Measurements from ENCODE around the gene OSBPL5. TPM values are rescaled to one million over a fixed set of nuclear protein-coding genes. Genes with fewer than 3 reads are reported as not detected.

Gene OSBPL5
- total and polyA plus RNA-seq, 10 donors, result 5.1 to 91.2 (median 51.0) TPM

- Histone ChIP-seq H3K36me3 (peaks cover 0 to 47% (median 0%) of the 10 kb centered on the region in 6 donors), H3K4me3 (no peak overlapping the region), H3K27ac (peak overlapping the region in 2 of 8 donors; percentile 4 to 18), H3K4me1 (peaks cover 0 to 62% (median 36%) of the 10 kb centered on the region in 6 donors), H3K9me3 (no peaks in the 10 kb centered on the region), H3K27me3 (replicated peaks in 1 of 7) (no peaks in the 10 kb centered on the region)
- no peak for TF ChIP-seq POLR2A (IDR thresholded peaks at IDR 0.05)
- no peak for TF ChIP-seq POLR2AphosphoS5 (IDR thresholded peaks at IDR 0.05)
- no peak for DNase-seq
- 69 to 85% (median 82%) methylated on average over 6 to 10 of the region's 10 CpGs for WGBS, 5 donors
- intact Hi-C loops (cut with DNase I; ENCODE audit: low total_unique reads), result no loop called here
Measured at GRCh38 chr11:3129181-3129590, 35.9 kb downstream of the OSBPL5 start.

DNA sequence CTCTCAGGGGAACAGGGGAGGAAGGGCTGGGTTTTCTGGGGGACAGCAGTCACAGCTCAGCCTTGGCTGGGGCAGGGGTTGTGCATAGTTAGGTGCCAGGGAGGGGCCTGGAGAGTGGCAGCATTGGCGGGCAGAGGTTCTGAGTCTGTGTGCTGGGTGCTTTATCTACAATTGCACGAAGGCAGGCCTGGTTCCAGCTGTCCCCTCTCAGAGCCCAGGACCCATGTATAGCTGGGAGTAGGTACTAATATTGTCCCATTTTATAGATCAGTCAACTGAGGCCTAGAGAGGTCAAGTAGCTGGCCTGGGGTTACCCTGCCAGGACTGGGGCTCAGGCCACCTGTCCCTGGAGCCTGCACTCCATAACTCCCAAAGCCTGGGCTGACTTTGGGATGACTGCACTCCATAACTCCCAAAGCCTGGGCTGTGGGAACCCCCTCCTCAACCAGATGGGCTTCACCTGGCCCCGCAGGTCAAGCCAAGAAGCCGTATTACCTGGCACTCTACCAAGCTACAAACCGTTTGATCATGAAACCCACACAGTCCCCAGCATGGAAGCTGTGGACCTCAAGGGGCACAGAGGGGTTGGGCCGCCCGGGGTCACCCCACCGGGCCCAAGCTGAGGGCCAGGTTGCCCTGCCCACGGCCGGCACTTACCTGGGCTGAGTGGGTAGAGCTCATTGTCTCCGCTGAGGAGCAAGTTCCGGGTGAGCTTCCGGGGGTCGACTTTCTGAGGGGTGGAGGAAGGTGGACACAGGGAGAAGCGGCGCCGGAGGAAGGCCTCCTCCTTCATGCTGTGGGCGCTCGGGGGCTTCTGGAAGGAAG, 36.5 kb downstream of the OSBPL5 start:
- TF ChIP-seq POLR2A (IDR thresholded peaks at IDR 0.05) (no peak), POLR2AphosphoS5 (IDR thresholded peaks at IDR 0.05) (no peak), CTCF (IDR thresholded peaks at IDR 0.05 in 8 of 11, conservative IDR thresholded peaks at IDR 0.05 in 3 of 11) (no peak)

DNA sequence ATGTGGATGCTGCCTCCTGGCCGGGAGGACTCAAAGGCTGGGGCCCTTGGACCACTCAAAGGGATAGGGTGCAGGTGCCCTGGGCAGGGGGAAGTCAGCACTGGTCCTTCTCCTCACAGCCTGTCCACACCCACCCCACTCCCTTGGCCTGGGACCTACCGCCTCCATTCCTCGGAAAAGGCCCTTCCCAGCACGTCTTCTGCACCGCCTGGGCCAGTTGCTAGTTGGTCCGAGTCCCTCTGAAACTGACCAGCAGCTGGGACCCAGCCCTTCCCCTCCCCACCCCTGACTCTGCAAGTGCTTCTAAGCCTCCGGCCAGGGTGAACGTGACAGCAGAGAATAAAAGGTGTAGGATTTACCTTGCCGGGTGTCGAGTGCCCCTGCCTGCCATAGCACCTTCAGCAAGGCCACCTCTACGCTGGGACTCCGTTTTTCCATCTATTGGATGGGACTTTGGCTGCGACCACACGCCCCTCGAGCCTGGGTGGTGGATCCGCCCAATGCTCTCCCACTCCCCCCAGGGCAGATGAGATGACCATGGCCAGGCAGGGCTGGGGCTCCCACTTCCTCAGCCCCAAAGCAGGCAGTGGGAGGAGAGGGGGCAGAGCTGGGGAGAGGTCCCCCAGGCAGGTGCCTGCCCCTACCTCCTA, 37.3 kb downstream of the OSBPL5 start:
- peaks cover 0 to 54% (median under 1%) of the 10 kb centered on the region in 6 donors for H3K36me3 ChIP-seq
- H3K4me3 ChIP-seq, result no peak overlapping the region
- TF ChIP-seq CTCF (IDR thresholded peaks at IDR 0.05 in 8 of 11, conservative IDR thresholded peaks at IDR 0.05 in 3 of 11) (no peak), POLR2AphosphoS5 (IDR thresholded peaks at IDR 0.05) (no peak), POLR2A (IDR thresholded peaks at IDR 0.05) (no peak)
- H3K27me3 ChIP-seq (replicated peaks in 1 of 7), result no peaks in the 10 kb centered on the region
- H3K4me1 ChIP-seq, result peaks cover 8 to 66% (median 43%) of the 10 kb centered on the region in 6 donors
- intact Hi-C loops (cut with DNase I; ENCODE audit: low total_unique reads), result no loop called here
- H3K9me3 ChIP-seq, result no peaks in the 10 kb centered on the region
- 66 to 79% (median 73%) methylated on average over 15 to 16 of the region's 16 CpGs for WGBS, 5 donors
- peak overlapping the region in 6 of 8 donors; percentile 32 to 83 (median 72) for H3K27ac ChIP-seq
- peak; percentile 50 for DNase-seq

More for the DNA sequence above, 36.5 kb downstream of the OSBPL5 start:
- Histone ChIP-seq H3K9me3 (no peaks in the 10 kb centered on the region), H3K4me1 (peaks cover 2 to 62% (median 39%) of the 10 kb centered on the region in 6 donors), H3K27ac (peak overlapping the region in 5 of 8 donors; percentile 70 to 83 (median 74)), H3K36me3 (peaks cover 0 to 53% (median 0%) of the 10 kb centered on the region in 6 donors), H3K4me3 (no peak overlapping the region), H3K27me3 (replicated peaks in 1 of 7) (no peaks in the 10 kb centered on the region)
- DNase-seq, result peak; percentile 59
- intact Hi-C loops (cut with DNase I; ENCODE audit: low total_unique reads), result no loop called here
- WGBS, 5 donors, result 77 to 89% (median 80%) methylated on average over 12 to 19 of the region's 19 CpGs

DNA sequence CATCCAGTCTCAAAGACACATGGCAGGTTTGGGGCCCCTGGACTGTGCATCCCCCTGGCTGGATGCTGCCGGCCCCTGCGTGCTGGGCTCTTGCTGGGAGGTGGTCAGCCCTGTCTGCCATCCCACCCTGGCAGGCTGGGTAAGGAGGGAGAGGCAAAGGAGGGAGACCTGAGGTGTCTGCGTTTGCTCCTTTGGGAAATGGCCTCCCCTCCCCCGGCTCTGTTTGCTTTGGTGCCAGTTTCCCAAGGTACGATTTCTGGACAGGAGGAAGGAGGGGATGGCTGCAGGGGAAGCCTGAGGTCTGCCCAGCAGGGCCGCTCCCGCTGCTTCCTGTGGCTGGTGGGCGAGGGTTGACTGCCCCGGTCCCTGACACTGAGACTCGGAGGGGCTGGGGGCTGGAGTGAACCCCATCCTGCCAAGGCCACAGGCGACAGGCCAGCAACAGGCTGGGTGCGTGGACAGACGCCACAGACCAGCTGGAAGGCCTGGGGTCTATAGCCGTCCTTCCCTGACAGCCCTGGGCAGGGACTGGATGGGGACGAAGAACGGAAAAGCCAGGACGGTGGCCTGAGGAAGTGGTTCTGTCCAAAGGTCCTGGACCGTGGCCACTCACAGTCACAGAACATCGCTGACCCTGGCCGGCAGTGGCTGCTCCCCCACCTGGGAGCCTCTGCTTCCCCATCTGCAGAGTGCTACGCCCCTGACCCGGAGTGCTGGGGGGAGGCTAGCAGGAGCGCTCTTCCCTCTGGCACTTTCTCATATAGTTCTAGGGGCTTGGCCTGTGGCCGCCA, 38.0 kb downstream of the OSBPL5 start:
- Histone ChIP-seq H3K27me3 (replicated peaks in 1 of 7) (no peaks in the 10 kb centered on the region), H3K27ac (peak overlapping the region in 7 of 8 donors; percentile 32 to 83 (median 70)), H3K36me3 (peaks cover 0 to 56% (median 3%) of the 10 kb centered on the region in 6 donors), H3K9me3 (no peaks in the 10 kb centered on the region), H3K4me1 (peaks cover 11 to 73% (median 46%) of the 10 kb centered on the region in 6 donors), H3K4me3 (peak overlapping the region in 1 of 8 donors; percentile 43)
- WGBS, 5 donors, result 61 to 77% (median 64%) methylated on average over 18 to 24 of the region's 24 CpGs
- intact Hi-C loops (cut with DNase I; ENCODE audit: low total_unique reads), result no loop called here
- DNase-seq, result peak; percentile 79
- no peak for TF ChIP-seq CTCF (IDR thresholded peaks at IDR 0.05 in 8 of 11, conservative IDR thresholded peaks at IDR 0.05 in 3 of 11)
- peak; percentile 19 to 67 (median 61) for TF ChIP-seq POLR2AphosphoS5 (IDR thresholded peaks at IDR 0.05)
